AG20443 (cell line): ENCODE measurements around the gene KCTD17.

Experiments used
- DNase-seq: peaks from one replicate; pipeline ENCODE4 v3.0.0; 2012; ENCODE audit warnings: low spot score, mixed read lengths

The KCTD17 gene

GRCh38 chr22:37079158-37079557 lies 27.6 kb downstream of the KCTD17 start:
- no peak for DNase-seq

GRCh38 chr22:37079668-37080171 lies 28.2 kb downstream of the KCTD17 start:
- no peak for DNase-seq

DNA sequence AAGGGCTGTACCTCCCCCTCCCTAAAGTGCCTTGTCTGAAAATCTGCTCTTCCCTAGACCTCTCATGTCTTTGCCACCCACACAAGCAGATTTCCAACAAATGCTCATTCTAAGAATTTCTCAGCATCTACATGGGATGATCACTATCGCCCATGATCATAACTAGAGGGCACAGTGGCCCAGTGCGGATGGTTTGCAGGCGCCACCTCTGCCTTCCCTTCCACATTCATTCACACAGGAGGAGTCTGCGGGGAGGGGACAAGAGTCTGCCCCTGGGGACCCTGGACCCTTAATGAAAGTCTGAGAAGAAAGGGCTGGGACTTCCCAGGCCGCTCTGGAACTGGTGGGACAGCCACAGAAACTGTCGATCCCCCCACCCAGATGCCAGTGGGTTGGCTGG lies 28.9 kb downstream of the KCTD17 start:
- DNase-seq, result no peak

DNA sequence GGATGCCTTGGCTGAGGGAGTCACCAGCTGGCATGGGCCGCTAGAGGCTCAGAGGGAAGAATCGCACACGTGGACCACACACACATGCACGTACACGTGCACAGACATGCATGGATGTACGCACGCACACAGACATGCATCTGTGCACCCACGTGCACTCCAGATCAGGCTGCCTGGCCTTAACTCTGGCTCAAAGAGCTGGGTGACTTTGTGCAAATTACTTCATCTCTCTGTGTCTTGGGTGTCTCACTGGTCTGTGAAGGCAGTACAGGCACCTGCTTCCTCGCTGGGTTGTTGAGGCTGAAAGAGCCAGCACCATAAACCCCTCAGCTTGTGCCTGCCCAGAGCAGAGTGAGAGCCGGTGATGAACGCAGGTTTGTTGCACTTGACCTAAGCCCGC lies 29.3 kb downstream of the KCTD17 start:
- DNase-seq, result no peak

DNA sequence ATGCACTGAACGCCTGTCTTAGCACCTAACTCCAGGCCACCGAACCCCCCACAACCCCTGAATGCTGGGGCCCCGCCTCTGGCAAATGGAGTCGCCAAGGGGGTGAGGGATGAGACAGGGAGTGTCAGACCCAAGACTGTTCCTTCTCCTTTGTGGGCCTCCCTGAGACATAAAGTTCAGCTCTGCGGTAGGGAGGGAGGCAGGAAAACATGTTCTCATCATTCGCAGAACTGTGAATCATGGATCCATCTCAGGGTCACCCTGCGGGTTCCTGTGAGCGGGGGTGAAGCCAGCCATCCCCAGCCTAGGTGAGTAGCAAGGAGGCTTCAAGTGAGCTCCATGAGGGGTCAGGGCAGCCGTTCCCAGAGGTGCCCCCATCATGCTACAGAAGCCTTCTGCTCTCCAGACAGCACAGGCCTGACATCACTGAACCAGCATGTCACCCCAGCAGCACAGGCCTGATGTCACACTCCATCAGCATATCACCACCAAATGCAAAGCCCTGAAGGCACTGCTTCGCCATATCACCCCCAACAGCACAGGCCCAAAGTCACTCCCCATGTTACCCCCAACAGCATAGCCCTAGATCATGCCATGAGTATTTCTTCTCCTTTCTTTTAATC lies 30.8 kb downstream of the KCTD17 start:
- DNase-seq, result no peak

DNA sequence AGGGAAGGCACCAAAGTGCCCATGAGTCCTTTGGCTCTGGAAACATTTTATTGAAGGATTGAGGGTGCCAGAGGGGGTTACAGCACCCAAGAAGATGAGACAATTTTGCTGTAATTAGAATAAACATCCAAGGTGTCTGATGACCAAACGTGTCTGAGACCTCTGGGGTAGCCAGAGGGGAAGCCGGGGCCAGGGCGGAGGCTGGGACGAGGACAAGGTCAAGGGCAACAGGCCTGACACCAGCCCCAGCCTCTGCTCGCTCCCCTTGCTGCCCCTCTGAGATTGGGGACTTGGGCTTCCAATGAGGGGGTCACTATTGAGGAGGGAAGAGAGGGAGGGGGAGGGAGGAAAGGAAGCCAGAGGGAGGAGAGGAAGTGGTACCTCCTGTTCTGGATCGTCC lies 32.4 kb downstream of the KCTD17 start:
- DNase-seq, result no peak

- no peak for DNase-seq
Observed at GRCh38 chr22:37084385-37084784, 32.8 kb downstream of the KCTD17 start.

- DNase-seq, result no peak
Observed at GRCh38 chr22:37086184-37086583, 34.6 kb downstream of the KCTD17 start.

DNA sequence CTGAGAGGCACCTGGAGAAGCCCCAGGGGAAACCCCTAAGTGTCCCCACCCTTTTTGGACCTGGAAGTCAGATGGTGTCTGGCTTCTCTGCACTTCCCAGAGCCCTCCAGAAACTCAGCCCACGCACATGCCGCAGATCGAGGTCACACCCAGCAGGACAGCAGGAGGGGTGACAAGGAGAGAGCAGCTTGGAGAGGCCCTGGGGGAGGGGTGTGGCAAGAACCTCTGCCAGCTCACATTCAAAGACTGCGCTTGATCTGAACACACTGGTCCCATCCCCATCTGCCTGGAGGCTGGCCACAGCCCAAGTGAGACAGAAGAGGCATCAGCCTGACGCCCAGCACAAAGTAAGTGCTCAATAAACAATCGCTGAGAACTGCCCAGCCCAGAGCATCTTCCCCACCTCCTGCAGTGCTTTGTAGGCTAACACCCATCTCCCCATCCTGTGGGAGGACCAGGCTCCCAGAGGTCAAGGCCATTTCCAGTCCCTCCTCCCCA lies 36.6 kb downstream of the KCTD17 start:
- DNase-seq, result peak; percentile 51

DNA sequence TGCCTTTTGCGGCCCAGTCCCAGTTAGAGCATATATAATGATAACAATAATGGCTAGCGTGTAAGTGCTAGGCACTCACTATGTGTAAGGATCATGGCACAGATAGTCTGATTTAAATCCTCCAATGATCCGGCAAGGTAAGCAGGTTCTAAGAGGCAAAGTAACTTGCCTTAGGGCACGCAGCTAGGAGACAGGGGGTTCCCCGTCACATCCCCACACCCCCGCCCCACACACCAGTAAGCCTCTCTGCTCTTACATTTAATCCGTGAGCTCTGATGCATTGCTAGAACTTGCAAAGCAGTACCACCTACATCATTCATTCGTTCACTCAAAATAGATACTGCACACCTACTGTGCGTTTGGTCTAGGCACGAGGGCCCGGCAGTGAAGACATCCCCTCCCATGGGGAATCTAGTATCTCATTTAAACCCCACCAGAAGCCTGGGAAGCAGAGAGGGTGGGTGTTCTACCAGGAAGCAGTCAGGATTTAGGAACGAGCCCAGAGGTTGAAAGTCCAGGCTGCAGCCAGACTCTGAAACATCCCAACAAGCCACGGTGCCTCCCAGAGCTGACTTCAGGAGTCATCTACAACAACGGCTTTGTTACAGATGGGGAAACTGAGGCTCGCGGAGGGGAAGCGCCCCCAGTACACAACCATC lies 37.3 kb downstream of the KCTD17 start:
- DNase-seq, result no peak

- DNase-seq, result no peak
Observed at GRCh38 chr22:37089434-37089833, 37.9 kb downstream of the KCTD17 start.

DNA sequence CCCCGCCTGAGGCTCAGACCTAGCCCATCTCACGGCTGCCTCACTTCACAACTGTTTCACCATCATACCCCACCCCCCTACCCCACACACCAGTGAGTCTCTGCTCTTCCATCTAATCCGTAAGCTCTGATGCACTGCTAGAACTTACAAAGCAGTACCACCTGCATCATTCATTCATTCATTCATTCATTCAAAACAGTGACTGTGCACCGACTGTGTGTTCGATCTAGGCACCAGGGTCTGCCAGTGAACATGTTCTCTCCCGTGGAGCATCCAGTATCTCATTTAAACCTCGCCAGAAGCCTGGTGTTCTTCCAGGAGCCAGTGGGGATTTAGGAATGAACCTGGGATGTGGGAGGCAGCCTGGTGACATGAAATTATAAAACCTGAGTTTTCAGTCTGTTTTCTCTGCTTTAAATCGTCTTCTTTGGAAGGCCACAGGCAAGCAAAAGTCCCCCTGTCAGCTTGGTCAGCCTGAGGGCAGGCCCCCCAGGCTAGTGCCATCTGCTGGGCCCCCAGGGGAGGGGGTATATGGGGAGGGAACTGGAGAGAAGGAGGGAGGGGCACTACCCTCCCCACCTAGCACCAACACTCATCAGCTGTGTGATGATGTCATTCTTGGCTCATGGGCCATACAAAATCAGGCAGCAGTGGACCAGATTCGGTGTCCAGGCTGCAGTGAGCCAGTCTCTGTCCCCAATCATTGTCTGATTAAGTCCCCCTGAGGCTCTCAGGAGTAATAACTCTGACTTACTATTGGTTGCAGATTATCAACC lies 39.6 kb downstream of the KCTD17 start:
- DNase-seq, result no peak

DNA sequence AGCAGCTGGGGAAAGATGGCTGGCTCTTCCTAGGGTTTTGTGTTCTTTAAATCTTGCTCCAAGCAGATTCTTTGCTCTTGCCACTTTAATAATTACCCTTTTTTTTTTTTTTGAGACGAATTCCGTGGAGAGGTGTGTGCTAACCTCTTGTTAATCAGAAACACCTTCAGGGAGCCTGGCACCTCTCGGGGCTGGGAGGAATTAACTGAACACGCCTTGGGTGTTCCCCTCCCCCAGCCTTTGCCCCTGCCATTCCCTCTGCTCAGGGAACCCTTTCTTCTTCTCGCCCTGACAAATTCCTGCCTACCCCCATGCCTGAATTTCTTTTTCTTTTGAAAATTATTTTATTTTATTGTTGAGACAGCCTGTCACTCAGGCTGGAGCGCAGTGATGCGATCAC lies 40.5 kb downstream of the KCTD17 start:
- DNase-seq, result no peak

GRCh38 chr22:37092997-37093396 lies 41.5 kb downstream of the KCTD17 start:
- no peak for DNase-seq

DNA sequence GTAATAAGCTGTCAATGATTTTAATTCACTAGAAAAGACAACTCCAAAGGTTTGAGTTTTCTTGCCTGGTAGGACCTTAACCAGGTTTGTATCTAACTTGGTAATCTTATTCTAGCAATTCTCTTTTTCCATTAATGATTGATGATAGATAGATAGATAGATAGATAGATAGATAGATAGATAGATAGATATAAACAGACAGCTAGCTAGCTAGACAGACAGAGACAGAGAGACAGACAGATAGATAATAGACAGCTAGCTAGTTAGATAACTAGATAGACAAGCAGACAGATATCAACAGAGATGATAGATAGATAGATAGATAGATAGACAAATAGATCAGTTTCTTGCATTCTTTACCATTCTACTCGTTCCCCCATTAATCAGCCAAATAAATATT lies 42.7 kb downstream of the KCTD17 start:
- DNase-seq, result no peak

DNA sequence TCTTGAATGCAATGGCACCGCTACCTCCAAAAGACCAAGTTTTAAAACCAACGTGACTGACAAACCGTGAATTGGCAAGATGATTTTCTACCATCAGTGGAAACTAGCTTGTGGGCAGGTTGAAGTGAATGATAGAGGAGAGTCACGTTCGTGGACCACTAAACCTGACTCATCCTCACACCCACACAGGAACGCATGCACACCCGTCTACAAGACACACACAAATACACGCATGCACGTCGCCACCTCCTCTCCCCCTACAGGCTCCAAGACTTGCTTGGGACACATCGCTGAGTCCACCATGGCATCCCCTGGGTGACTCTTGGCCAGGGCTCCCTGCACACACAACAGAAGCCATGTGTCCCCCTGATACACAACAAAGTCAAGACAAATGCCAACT lies 43.6 kb downstream of the KCTD17 start:
- no peak for DNase-seq

DNA sequence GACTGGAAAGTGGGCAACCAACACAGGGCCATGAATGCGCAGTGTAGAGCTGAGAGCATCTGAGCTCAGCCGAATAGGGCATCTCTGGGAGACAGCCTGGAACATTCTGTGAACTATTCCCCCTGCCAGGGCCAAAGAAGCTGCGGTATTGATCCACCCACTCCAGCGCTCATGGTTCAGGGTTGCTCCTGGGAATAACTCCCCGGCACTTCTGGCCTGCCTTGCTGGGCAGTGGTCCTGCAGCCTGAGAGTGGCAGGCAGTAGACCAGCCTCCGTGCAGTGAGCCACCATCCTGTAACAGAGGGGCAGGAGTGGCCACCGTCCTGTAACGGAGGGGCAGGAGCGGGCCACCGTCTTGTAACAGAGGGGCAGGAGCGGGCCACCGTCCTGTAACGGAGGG lies 45.8 kb downstream of the KCTD17 start:
- no peak for DNase-seq

DNA sequence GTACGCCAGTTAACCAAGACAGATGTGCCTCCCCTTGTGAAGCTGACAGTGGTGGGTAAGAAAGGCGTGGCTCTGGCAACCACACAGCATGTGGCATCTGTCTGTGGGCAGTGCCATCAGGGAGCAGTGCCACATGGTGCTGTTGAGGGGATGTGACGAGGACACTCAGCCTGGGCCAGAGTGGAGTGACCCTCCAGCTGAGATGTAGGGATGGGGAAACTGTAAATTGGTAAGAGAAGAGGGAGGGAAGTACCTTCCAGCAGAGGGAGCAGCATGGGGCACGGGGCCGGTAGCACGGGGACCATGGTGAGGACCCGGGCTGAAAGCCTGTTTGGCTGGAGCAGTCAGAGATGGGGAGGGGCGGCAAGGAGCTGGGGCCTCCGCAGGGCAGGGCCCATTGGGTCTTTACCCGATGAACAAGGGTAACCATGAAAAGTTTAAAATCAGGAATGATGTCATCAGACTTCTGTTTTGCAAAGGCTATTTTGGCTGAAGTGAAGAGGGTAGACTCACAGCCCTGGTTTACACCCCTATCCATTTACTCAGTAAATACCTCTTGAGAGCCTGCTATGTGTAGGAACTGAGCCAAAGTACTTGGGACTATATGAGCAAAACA lies 47.5 kb downstream of the KCTD17 start:
- DNase-seq, result no peak

DNA sequence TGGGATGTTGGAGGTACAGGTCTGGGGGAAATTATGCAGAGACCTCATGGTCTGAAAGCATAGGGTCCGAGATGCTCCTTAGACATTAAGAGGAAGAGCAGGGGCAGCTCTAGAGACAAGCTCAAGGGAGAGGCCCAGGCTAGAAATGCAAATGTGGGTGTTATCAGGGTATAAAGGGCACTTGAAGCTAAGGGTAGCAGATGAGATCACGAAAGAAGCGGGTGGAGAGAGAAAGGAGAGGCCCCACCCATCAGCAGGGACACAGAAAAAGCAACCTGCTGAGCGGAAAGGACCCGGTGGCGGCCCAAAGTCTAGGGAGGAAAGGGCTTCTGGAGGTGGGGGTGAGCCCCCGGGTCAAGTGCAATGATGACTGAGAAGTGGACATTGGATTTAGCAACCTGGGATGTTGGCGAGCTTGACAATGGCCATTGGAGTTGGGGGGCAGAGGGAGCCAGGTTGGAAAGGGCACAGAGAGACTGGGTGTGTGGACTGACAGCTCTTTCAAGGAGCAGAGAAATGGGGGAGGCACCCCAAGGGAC lies 49.1 kb downstream of the KCTD17 start:
- DNase-seq, result no peak

DNA sequence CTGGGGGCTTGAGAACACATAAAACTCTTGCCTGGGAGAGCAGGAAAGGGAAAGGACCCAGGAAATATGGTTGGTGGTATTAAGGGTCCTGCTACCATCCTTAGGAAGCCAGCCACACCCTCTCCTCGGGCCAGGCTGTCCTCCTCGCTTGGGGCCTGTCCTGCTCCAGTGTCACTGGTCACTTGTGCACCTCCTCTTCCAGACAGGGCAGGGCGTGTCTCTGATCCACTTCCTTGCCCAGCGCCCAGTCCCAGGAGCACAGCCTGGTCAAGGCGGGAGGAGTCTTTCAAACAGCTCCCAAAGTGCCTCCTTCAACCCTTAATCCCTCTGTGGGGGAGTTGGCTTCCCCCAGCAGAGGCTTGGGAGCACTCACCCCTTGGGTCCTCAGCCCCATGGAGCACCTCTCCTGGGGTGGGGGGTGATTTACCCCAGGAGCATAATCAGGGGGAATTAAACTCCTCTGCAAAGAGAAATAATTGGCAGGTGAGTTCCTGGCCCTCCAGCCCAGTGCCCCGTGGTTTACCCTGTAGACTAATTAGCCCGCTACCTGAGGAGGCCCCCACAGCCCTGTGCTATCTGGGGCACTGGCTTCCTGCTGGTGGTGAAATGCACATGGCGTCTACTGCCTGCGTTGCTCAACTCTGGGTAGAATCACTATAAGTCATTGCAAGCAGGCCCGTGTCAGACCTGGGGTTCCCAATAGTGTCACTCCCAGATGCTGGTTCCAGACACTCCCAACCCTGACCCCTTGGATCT lies 49.9 kb downstream of the KCTD17 start:
- no peak for DNase-seq

GRCh38 chr22:37103151-37103550 lies 51.6 kb downstream of the KCTD17 start:
- DNase-seq, result no peak
